ENCODE measurements around the gene KRTAP20-4. TPM values are rescaled to one million over a fixed set of nuclear protein-coding genes. Genes with fewer than 3 reads are reported as not detected.
A peak's percentile ranks its signal among the peaks of the same experiment; 100 is the strongest.

The KRTAP20-4 gene
- total and polyA plus RNA-seq, 2 experiments from 2014 or later: not detected

DNA sequence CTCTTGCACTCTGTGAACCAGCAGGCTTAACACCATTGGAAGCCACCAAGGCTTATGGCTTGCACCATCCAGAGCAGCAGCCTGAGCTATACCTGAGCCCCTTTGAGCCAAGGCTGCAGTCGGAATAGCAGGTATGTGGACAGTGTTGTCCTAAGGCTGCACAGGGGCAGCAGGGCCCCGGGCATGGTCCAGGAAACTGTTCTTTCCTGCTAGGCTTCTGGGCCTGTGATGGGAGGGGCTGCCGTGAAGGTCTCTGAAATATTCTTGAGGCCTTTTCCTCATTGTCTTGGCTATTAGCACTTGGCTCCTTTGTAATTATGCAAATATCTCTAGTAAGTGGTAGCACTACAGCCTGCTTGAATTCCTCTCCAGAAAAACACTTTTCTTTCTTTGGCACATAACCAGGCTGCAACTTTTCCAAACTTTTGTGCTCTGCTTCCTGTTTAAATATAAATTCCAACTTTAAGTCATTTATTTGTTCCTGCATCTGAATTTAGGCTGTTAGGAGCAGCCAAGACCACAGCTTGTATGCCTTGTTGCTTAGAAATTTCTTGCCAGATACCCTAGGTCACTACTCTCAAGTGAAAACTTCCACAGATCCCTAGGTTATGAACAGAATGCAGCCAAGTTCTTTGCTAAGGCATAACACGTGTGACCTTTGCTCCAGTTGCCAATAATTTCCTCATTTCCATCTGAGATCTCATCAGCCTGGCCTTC, 5.2 kb downstream of the KRTAP20-4 start:
- no peak overlapping the region for H3K27ac ChIP-seq
- no peak for DNase-seq (ENCODE audit: low read depth in 1 of 2, low spot score in 1 of 2)
- no peaks in the 10 kb centered on the region for H3K4me1 ChIP-seq (ENCODE audit: low read depth)
- H3K27me3 ChIP-seq: no peaks in the 10 kb centered on the region
- H3K4me3 ChIP-seq: no peak overlapping the region
- no peaks in the 10 kb centered on the region for H3K9me3 ChIP-seq (ENCODE audit: low read depth)
- TF ChIP-seq, protein P1, sequence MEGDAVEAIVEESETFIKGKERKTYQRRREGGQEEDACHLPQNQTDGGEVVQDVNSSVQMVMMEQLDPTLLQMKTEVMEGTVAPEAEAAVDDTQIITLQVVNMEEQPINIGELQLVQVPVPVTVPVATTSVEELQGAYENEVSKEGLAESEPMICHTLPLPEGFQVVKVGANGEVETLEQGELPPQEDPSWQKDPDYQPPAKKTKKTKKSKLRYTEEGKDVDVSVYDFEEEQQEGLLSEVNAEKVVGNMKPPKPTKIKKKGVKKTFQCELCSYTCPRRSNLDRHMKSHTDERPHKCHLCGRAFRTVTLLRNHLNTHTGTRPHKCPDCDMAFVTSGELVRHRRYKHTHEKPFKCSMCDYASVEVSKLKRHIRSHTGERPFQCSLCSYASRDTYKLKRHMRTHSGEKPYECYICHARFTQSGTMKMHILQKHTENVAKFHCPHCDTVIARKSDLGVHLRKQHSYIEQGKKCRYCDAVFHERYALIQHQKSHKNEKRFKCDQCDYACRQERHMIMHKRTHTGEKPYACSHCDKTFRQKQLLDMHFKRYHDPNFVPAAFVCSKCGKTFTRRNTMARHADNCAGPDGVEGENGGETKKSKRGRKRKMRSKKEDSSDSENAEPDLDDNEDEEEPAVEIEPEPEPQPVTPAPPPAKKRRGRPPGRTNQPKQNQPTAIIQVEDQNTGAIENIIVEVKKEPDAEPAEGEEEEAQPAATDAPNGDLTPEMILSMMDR (IDR thresholded peaks at IDR 0.05; ENCODE audit: low read depth, low read length): no peak
- no peaks in the 10 kb centered on the region for H3K36me3 ChIP-seq

DNA sequence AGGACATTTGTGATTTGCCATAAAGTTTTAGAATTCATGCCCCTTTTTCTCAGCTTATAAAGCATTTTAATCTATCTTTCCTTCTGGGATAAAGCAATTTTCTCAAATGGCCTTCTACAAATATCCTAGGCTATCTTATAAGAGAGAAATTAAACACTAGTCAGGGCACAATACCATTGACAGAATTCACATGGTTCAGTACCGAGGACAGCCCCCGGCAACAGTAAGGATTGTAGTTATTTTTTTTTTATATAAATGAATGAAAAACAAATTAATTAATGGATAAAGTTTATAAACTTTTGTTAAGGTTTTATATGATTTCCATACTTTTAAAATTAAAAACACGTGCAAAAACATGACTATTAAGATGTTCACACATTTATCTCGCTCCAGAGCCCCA, 7.7 kb downstream of the KRTAP20-4 start:
- Histone ChIP-seq H3K4me3 (no peak overlapping the region), H3K36me3 (no peaks in the 10 kb centered on the region), H3K9me3 (ENCODE audit: low read depth) (no peaks in the 10 kb centered on the region), H3K4me1 (ENCODE audit: low read depth) (no peaks in the 10 kb centered on the region), H3K27me3 (no peaks in the 10 kb centered on the region), H3K27ac (no peak overlapping the region)
- no peak for DNase-seq (ENCODE audit: low read depth in 1 of 2, low spot score in 1 of 2)
- TF ChIP-seq, protein P1 (IDR thresholded peaks at IDR 0.05; ENCODE audit: low read depth, low read length): no peak

DNA sequence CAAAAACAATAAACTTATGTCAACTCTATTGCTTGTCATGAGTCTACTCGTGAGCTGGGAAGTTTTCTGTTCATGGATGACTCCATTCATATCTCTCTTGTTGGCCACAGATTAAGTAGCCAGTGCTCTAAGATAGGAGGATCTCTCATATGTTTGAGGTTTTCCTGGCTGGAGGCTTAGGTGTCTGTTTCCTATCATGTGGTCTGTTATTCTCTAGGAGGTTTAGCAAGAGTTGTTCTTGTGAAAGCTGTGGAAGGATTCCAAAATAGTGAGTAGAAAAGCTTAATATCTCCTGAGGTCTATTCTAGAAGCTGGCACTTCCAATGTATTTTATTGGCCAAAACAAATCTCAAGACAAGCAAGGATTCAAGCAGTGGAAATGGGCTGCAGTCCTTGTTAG, 8.8 kb downstream of the KRTAP20-4 start:
- Histone ChIP-seq H3K27ac (no peak overlapping the region), H3K27me3 (no peaks in the 10 kb centered on the region), H3K36me3 (no peaks in the 10 kb centered on the region), H3K4me3 (no peak overlapping the region), H3K9me3 (ENCODE audit: low read depth) (no peaks in the 10 kb centered on the region), H3K4me1 (ENCODE audit: low read depth) (no peaks in the 10 kb centered on the region)
- TF ChIP-seq, protein P1 (IDR thresholded peaks at IDR 0.05; ENCODE audit: low read depth, low read length): no peak
- DNase-seq (ENCODE audit: low read depth in 1 of 2, low spot score in 1 of 2): peak in 1 of 2 donors; percentile 0

DNA sequence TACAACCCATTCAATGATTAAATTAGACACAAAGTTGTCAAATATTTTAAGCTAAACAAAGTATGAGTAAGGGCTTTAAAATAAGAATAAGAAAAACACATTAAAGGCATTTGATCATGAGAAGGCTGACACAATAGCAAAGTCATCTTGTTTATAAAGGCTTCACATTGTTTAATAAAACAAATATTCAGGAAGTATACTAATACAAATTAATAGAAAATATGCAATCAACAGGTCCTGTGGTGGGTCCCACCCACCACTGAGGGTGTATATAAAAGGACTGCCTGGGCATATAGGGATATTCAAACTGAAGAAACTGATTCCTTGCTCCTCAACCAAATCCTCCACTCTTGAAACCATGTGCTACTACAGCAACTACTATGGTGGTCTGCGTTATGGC, 14.5 kb downstream of the KRTAP20-4 start, which contains the start of gene KRTAP20-2:
Gene KRTAP20-2 (plus strand): TSS at position 301 of the 400 bp plus-strand sequence. CDS start 58 bp downstream, at position 359.
- no peaks in the 10 kb centered on the region for H3K4me1 ChIP-seq (ENCODE audit: low read depth)
- TF ChIP-seq, protein P1 (IDR thresholded peaks at IDR 0.05; ENCODE audit: low read depth, low read length): no peak
- no peak within 1 kb of the TSS for H3K4me3 ChIP-seq

DNA sequence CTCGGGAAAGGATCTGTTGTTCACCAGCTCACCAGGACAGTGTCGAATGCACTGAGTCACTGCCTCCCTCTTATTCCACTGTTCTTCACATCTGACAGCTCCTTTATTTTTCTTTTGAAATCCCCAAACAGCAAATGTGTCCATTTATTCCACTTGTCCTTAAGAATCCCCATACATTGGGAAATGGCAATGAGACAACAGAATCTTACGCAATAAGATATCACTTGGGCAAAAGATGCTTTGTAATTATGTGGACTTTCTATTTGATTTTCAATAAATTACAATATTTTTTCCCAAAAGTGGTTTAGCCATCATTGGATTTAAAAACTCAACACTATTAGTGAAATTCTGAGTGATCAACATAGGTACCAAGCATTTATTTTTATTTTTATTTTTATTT, 18.3 kb downstream of the KRTAP20-4 start:
- Histone ChIP-seq H3K4me1 (ENCODE audit: low read depth) (no peaks in the 10 kb centered on the region), H3K27ac (no peak overlapping the region), H3K27me3 (no peaks in the 10 kb centered on the region), H3K36me3 (no peaks in the 10 kb centered on the region), H3K9me3 (ENCODE audit: low read depth) (no peaks in the 10 kb centered on the region), H3K4me3 (no peak overlapping the region)
- DNase-seq (ENCODE audit: low read depth in 1 of 2, low spot score in 1 of 2): no peak
- TF ChIP-seq, protein P1 (IDR thresholded peaks at IDR 0.05; ENCODE audit: low read depth, low read length): no peak

More for the DNA sequence above, 14.5 kb downstream of the KRTAP20-4 start, which contains the start of gene KRTAP20-2:
- Histone ChIP-seq H3K36me3 (no peaks in the 10 kb centered on the region), H3K9me3 (ENCODE audit: low read depth) (no peaks in the 10 kb centered on the region), H3K27ac (no peak within 1 kb of the TSS), H3K27me3 (no peaks in the 10 kb centered on the region)
- no peak for DNase-seq (ENCODE audit: low read depth in 1 of 2, low spot score in 1 of 2)

Data from cardiac muscle cell (in vitro differentiated cells and primary cell).